NT2/D1 (cell line): ENCODE results near the gene ITIH4.
A peak's percentile ranks its signal among the peaks of the same experiment; 100 is the strongest.

Experiments used
- DNase-seq: peaks from one replicate; pipeline ENCODE4 v3.0.0-alpha.2; 2011; ENCODE audit warnings: low read depth, low spot score
- H3K27me3 ChIP-seq: 2 replicates; pipeline ENCODE4 v1.6.0; 2011; ENCODE audit warnings: mild to moderate bottlenecking; ENCODE audit not compliant: insufficient read length, insufficient read depth
- H3K36me3 ChIP-seq: 2 replicates; pipeline ENCODE4 v1.6.1; 2011; ENCODE audit warnings: mild to moderate bottlenecking, low read length, mixed read lengths; ENCODE audit not compliant: insufficient read depth, insufficient read length
- H3K4me1 ChIP-seq: 2 replicates; pipeline ENCODE4 v1.5.1; 2011; ENCODE audit not compliant: insufficient read depth, insufficient read length
- H3K4me3 ChIP-seq: 2 replicates; pipeline ENCODE4 v1.5.1; 2011; ENCODE audit warnings: low read depth; ENCODE audit not compliant: insufficient read length
- H3K9ac ChIP-seq: 2 replicates; pipeline ENCODE4 v1.6.0; 2011; ENCODE audit warnings: low read depth; ENCODE audit not compliant: insufficient read length
- H3K9me3 ChIP-seq: 2 replicates; pipeline ENCODE4 v1.5.1; 2011; ENCODE audit warnings: mild to moderate bottlenecking, low read length; ENCODE audit not compliant: insufficient read depth
- SUZ12 ChIP-seq: IDR thresholded peaks from 2 replicates; pipeline ENCODE4 v1.6.1; 2011; ENCODE audit not compliant: insufficient read length, insufficient read depth; ENCODE audit errors: extremely low read depth
- YY1 ChIP-seq: IDR thresholded peaks from 2 replicates; pipeline ENCODE4 v1.6.1; 2011; ENCODE audit not compliant: insufficient read length, insufficient read depth
- ZNF274 ChIP-seq: IDR thresholded peaks from 2 replicates; pipeline ENCODE4 v1.6.1; 2011; ENCODE audit warnings: mild to moderate bottlenecking, low read depth, low read length

The ITIH4 gene

DNA sequence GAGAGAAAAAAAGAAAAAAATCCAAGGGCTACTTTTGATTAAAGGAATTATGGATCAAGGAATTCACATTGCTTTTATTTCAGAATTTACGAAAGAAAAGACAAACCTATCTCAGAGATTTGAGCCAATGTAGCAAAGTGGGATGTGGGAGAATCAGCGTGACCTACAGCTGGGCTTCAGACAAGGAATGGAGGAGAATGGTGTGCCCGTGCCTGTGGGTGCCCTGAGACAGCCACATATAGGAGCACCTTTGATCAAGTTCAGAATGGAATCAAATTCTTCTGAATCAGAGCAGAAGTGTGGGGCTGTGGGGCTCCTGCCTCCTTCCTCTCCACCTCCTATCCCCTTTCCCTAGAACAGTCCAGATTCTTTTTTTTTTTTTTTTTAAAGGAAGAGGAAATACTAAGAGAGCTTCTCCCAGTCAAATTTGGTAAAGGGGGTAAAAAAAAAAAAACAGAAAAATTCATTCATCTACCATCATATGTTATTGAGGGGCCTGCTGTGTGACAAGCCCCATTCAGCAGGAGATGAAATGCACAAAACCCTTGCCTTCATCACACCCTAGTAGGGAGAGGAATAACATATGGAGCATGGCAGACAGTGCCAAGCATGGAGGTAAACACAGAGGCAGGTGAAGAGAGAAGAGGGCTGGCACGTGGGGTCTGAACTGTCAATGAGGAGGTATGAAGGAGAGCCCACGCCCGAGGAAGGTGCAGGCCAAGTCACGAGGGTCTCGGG lies 29.4 kb upstream of the ITIH4 start:
- Histone ChIP-seq H3K27me3 (no peaks in the 10 kb centered on the region), H3K9ac (no peak overlapping the region), H3K4me3 (no peak overlapping the region), H3K36me3 (no peaks in the 10 kb centered on the region), H3K4me1 (no peaks in the 10 kb centered on the region), H3K9me3 (0 out of 2 replicates have a peak, but pooled peaks cover 7% of the 10 kb centered on the region)
- DNase-seq: no peak
- no peak for TF ChIP-seq ZNF274
- no peak for TF ChIP-seq YY1
- TF ChIP-seq SUZ12: no peak

- H3K9ac ChIP-seq: no peak overlapping the region
- H3K27me3 ChIP-seq: no peaks in the 10 kb centered on the region
- H3K4me3 ChIP-seq: no peak overlapping the region
- no peak for DNase-seq
- no peak for TF ChIP-seq SUZ12
- no peak for TF ChIP-seq ZNF274
- no peak for TF ChIP-seq YY1
- no peaks in the 10 kb centered on the region for H3K36me3 ChIP-seq
- H3K9me3 ChIP-seq: no peaks in the 10 kb centered on the region
- no peaks in the 10 kb centered on the region for H3K4me1 ChIP-seq
These were observed 27.4 kb upstream of the ITIH4 start for GRCh38 chr3:52857864-52858263.

- Histone ChIP-seq H3K36me3 (peaks cover 2% of the 10 kb centered on the region), H3K9me3 (no peaks in the 10 kb centered on the region), H3K4me1 (no peaks in the 10 kb centered on the region), H3K9ac (no peak overlapping the region), H3K4me3 (no peak overlapping the region), H3K27me3 (no peaks in the 10 kb centered on the region)
- no peak for DNase-seq
- TF ChIP-seq SUZ12: no peak
- no peak for TF ChIP-seq ZNF274
- TF ChIP-seq YY1: no peak
These were observed 26.7 kb upstream of the ITIH4 start for GRCh38 chr3:52857133-52857532.

GRCh38 chr3:52856666-52857065 lies 26.2 kb upstream of the ITIH4 start:
- no peaks in the 10 kb centered on the region for H3K27me3 ChIP-seq
- H3K4me1 ChIP-seq: no peaks in the 10 kb centered on the region
- no peak overlapping the region for H3K9ac ChIP-seq
- no peak overlapping the region for H3K4me3 ChIP-seq
- peaks cover 7% of the 10 kb centered on the region for H3K36me3 ChIP-seq
- TF ChIP-seq YY1: no peak
- no peak for TF ChIP-seq ZNF274
- TF ChIP-seq SUZ12: no peak
- H3K9me3 ChIP-seq: no peaks in the 10 kb centered on the region
- no peak for DNase-seq

GRCh38 chr3:52854013-52854412 lies 23.5 kb upstream of the ITIH4 start:
- Histone ChIP-seq H3K36me3 (peaks cover 20% of the 10 kb centered on the region), H3K9me3 (no peaks in the 10 kb centered on the region), H3K4me3 (no peak overlapping the region), H3K27me3 (no peaks in the 10 kb centered on the region), H3K4me1 (peaks cover 8% of the 10 kb centered on the region), H3K9ac (no peak overlapping the region)
- DNase-seq: no peak
- TF ChIP-seq YY1: no peak
- no peak for TF ChIP-seq SUZ12
- TF ChIP-seq ZNF274: no peak

DNA sequence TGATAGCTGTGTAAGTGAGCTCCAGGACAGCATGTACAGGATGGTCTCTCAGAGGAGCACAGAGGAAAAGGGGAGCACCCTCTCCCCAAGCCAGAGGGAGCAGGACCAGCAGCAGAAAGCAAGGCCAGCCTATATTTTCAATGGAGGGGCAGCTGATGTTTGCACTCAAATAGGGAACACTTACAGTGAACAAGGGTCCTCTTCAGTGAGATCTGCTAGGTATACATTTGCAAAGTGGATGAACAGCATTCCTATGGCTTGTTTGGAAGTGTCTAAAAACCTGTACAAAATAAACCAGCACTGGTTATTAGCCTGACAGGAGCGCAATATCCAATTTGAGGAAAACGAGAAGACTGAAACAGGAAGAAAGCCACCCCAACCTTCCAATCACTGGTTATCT lies 21.9 kb upstream of the ITIH4 start:
- TF ChIP-seq YY1 (no peak), SUZ12 (no peak), ZNF274 (no peak)
- Histone ChIP-seq H3K9ac (no peak overlapping the region), H3K9me3 (no peaks in the 10 kb centered on the region), H3K4me1 (peaks cover 11% of the 10 kb centered on the region), H3K4me3 (no peak overlapping the region), H3K36me3 (peaks cover 32% of the 10 kb centered on the region), H3K27me3 (no peaks in the 10 kb centered on the region)
- DNase-seq: no peak

- H3K4me3 ChIP-seq: no peak overlapping the region
- H3K9ac ChIP-seq: peak overlapping the region; percentile 51
- no peaks in the 10 kb centered on the region for H3K9me3 ChIP-seq
- H3K4me1 ChIP-seq: peaks cover 11% of the 10 kb centered on the region
- H3K36me3 ChIP-seq: peaks cover 37% of the 10 kb centered on the region
- H3K27me3 ChIP-seq: no peaks in the 10 kb centered on the region
- TF ChIP-seq ZNF274: no peak
- TF ChIP-seq YY1: no peak
- TF ChIP-seq SUZ12: no peak
- peak; percentile 77 for DNase-seq
These were observed 20.9 kb upstream of the ITIH4 start for GRCh38 chr3:52851348-52851747.
